Endometrial microvascular endothelial cells (primary cell): ENCODE results near the gene OTC. TPM values are rescaled to one million over a fixed set of nuclear protein-coding genes. Genes with fewer than 3 reads are reported as not detected.

Experiments
- in situ Hi-C: cut with HindIII; loops from 2 replicates; pipeline ENCODE4 v1.10.0; 2017; ENCODE audit warnings: low sequenced_read_pairs, low pct_unique_long_range_greater_than_20kb; ENCODE audit errors: inconsistent ontology term
- total RNA-seq: library from RNA; depleted of rRNA; stranded (reverse); fragments of >200 nt; gene quantifications from one replicate; pipeline ENCODE4 v1.2.3, GENCODE V29; 2015; ENCODE audit errors: inconsistent ontology term

Gene OTC
- total RNA-seq, 1 donor from 2014 or later = not detected

- in situ Hi-C loops = no loop called here
These were observed 5.3 kb upstream of the OTC start for GRCh38 chrX:38347136-38347535.

DNA sequence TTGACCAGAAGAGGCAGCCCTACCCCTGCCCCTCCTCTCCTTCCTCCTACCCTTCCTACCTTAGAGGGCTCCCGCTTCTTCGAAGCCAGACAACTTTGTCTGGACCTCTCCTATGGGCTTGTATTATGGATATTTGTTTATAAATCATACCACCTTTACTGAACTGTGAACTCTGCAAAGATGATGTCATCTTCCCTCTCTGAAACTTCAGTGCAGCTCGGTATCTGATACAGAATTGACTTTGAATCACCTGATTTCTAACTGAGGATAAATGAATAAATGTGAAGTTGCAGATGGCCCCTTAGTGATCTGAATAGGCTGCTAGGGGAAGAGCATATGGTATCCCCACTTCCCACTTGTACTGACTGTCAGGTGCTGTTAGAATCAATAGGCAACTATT is 1.1 kb upstream of the OTC start:
- in situ Hi-C loops = no loop called here

DNA sequence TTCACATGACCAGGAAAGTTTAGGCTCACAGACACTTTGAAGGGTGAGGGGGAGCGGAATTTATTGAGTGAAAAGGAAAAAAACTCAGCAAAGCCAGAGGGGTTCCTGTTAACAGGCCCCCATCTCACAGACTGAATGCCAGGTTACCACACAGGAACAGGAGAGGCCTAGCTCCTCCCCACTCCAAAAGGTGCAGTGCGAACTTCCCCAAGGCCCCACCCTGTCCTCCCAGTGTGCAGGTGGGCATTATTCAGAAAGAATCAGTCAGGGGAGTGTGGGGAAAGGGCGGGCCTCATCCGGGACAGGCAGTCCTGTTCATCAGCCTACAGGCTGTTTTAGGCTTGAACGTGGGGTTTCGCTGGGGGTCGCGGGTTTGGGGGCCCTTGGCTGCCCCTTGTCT is 4.0 kb downstream of the OTC start:
- in situ Hi-C loops = no loop called here

- in situ Hi-C loops = no loop called here
These were observed 5.6 kb downstream of the OTC start for GRCh38 chrX:38357747-38358673.

- in situ Hi-C loops = no loop called here
These were observed 10.6 kb downstream of the OTC start for GRCh38 chrX:38363046-38363445.

DNA sequence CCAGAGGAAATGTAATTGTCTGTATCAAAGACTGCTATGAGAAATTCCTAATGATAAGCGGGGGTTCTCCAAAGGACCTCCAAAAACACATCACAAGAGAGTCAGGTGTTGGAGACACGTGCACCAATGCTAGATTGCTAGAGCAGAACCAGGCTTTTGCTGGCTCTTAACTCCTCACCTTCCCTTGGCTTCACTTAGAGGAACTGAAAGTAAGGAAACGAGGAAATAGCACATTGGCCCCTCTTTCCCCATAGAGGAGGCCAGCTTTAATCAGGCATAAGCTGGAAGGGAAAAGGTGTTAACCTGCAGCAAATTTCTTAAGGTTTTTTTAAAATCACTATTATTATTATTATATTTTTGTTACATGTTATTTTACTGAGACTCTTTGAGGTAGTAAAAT is 13.6 kb downstream of the OTC start:
- in situ Hi-C loops = no loop called here

DNA sequence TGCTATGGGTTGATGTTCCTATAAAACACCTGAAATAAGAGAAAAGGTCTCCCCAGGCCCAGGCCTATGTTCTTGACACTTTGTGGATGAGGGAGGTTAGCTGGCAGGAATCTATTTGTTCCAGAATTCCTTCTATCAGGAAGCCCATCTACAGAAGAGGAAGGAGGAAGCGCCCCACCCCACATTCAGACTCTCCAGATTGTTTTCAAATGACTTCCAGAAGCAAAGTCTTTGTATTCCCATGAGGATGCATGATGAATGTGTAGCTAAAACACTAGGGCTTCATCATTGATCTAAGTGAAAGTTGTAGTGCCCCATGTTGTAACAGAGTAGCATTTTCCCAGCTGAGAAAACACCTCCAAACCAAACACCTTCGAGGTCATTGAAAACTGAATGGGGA is 16.4 kb downstream of the OTC start:
- in situ Hi-C loops = no loop called here

DNA sequence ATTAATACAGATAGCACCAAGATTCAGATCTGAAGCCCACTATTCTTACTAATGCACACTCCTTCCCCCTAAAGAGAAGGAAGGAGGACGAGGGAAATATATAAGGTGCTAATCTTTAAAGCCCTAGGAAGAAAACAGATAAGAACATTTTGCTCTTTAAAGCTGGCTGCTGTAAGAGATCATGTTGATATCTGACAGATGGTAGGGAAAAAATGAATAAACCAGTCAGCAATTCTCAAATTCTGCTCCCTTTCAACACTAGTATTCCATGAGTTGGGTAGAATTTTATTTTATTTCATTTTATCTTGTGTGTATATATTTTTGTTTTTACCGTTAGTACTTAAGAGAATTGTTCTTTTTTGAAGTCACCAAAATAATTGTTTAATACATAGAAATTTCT is 19.2 kb downstream of the OTC start:
- in situ Hi-C loops = no loop called here

DNA sequence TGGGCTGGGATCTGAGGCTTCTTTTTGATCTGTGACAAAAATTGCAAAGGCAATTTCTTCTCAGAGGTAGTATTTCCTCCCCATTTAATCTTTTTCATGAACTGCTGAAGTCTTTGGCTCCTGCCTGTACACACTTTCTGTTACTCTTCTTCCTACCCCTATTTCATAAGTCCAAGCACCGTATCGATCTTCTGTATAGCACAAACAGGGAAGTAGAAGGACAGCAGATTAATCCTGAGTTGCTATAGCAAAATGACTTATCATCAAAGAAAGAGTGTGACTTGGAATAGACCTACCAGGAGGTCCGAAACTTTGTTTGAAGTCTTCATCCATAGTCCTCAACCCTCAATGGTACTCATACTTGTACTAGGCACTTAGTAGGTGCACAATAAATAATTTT is 22.0 kb downstream of the OTC start:
- in situ Hi-C loops = no loop called here

DNA sequence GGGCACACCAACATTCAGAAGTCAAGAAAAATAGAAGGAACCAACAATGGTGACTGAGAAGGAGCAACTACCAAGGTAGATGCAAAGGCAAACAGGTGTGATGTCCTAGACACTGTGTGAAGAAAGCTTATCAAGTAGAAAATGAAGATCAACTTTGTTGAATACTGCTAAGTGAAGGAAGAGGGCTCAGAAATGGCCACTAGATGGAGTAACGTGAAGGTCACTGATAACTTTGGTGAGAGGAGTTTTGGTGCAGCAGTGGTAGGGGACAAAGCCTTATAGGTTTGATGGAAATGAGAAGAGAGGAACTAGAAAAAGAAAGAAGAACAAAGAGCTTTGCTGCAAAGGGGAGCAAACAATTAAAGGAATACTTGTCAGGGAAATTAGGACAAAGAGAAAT is 23.5 kb downstream of the OTC start:
- in situ Hi-C loops = no loop called here

- in situ Hi-C loops = no loop called here
These were observed 24.3 kb downstream of the OTC start for GRCh38 chrX:38376747-38377146.

GRCh38 chrX:38379088-38379487 is 26.7 kb downstream of the OTC start:
- in situ Hi-C loops = no loop called here

DNA sequence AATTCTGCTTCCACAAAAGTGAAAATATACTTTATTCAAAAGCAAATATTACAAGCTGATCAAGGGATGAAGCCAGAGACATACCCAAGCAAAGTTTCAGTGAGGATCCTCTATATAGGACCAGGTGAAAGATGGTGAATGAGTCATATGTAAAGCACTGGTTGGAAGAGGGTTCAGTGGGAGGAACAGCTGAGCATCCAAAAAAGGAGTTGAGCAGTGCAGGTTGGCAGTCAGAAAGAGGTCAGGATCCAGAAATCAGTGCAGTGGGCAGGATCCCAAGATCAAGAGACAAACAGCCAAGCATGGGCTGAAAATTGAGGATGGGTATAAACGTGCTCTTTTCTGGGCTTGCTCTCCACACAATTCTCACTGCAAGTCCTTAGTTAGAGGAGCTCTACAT is 30.3 kb downstream of the OTC start:
- in situ Hi-C loops = no loop called here

DNA sequence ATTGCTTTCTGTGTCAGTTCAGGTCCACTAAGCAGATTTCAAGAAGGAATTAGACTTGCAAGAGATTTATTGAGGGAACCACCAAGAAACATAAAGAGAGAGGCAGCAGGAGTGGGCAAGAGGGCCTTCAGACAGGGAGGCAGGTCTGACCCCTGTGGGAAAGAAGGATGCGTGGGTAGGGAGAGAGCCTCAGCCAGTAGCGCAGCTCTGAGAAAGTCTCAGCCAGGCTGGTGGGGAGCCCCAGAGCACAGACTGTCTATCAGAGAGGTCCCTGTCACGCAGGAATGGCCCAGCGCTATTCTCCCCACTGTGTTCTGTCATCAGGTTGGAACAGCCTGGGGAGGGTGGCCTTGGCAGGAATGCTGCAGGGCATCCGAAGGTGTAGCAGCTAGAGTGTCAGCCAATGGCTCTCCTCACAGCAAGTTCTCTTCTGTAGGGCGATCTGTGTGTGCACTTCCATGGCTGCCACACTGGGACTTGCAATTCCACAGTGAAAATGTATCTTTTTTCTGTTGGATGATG is 48.0 kb downstream of the OTC start:
- in situ Hi-C loops = no loop called here

DNA sequence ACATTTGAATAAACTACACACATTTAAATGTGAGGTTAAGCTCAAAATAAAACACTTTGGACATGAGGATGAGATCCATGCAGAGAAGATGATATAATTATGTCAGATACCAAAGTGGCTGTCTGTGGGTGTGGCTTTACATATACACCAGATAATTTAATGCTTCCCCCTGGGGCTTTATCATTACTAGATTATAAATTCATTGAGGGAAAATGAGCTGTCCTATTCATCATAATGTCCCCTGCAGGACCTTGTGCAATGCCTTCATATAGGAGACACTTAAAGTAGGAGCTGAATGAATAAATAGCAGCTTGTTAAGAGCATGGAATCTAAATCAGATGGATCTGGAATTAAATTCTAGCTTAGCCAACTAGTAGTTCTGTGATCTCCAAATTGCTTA is 49.7 kb downstream of the OTC start:
- in situ Hi-C loops = no loop called here

- in situ Hi-C loops = no loop called here
These were observed 51.4 kb downstream of the OTC start for GRCh38 chrX:38403834-38404233.

DNA sequence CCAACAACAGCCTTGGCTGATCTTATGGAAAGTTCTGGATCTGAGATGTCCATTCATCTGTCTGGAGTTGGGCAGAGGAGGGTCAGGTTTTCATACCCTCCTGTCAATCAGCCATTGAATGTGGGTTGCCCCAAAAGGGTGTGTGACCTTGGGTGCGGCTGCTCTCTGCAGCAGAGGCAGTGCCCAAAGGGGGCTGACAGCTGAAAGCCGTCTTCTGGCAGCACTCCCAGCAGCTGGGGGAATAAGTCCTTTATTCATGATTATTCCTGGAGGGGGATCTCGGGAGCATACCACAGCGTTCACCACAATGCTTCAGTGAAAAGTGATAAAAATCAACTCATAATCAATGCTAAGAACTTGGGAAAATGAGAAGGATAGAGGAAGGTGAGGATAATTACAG is 54.7 kb downstream of the OTC start:
- in situ Hi-C loops = no loop called here

GRCh38 chrX:38409289-38409688 is 56.9 kb downstream of the OTC start:
- in situ Hi-C loops = no loop called here

DNA sequence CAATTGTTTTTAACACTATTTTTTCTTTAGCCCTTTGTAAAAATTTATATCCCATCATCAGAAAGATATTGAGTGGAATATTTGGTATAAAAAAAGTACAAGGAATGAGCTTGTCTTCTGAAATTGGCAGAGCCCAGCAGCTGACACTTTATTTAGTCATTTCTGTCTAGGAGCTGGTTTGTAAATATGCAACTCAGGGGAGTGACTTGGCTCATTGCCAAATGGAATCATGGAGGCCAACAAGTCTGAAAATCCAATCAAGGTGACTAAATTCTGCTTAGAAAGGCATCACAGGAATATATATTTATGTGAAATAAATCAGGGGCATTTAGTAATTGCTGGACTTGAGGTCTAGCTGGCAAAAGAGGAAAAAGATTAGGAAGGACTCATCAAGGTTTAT is 74.4 kb downstream of the OTC start:
- in situ Hi-C loops = no loop called here

DNA sequence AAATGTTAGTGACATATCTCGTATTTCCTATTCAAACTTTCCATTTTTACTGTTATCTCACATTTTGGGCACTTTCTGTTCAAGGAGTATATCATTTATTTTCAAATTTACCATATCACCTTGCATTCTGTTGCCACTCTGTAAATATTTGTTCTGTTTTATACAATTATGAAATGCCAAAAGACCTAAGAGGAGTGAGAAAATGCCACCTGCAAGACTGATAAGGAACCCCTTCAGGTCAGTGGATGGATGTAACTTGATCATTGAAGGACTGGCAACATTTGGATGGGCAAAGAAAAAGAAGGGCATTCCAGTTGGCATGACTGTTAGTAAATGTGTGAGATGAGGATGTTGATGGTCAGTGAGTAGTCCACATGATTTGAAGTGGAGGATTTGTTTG is 79.1 kb downstream of the OTC start:
- in situ Hi-C loops = no loop called here

- in situ Hi-C loops = no loop called here
These were observed 82.7 kb downstream of the OTC start for GRCh38 chrX:38435130-38435529.
